Astrocyte (in vitro differentiated cells and primary cell): ENCODE data around the gene USP21. TPM values are rescaled to one million over a fixed set of nuclear protein-coding genes. Genes with fewer than 3 reads are reported as not detected.

Experiments
- DNase-seq: peaks from one replicate; pipeline ENCODE4 v3.0.0-alpha.2; 2010; ENCODE audit warnings: low read depth
- FAIRE-seq: peaks from 2 replicates; lab custom pipeline; 2011; peaks lifted over from hg19 to GRCh38; lab: Jason Lieb, UNC
- H2AFZ ChIP-seq: 2 replicates; pipeline ENCODE4 v1.6.0; 2012; ENCODE audit warnings: low read depth, low read length, inconsistent platforms
- H3K27ac ChIP-seq: 2 replicates; pipeline ENCODE4 v1.5.1; 2011; ENCODE audit warnings: low read depth, low read length, inconsistent platforms
- H3K27me3 ChIP-seq: 2 replicates; pipeline ENCODE4 v1.6.0; 2011; ENCODE audit warnings: low read length, inconsistent platforms; ENCODE audit not compliant: insufficient read depth
- H3K36me3 ChIP-seq: 2 replicates; pipeline ENCODE4 v1.5.1; 2011; ENCODE audit warnings: low read length, inconsistent platforms; ENCODE audit not compliant: insufficient read depth
- H3K4me1 ChIP-seq: 2 replicates; pipeline ENCODE4 v1.5.1; 2011; ENCODE audit warnings: low read length, inconsistent platforms; ENCODE audit not compliant: insufficient read depth
- H3K4me2 ChIP-seq: 2 replicates; pipeline ENCODE4 v1.6.0; 2012; ENCODE audit warnings: low read length, inconsistent platforms
- H3K4me3 ChIP-seq: 2 replicates; pipeline ENCODE4 v1.5.1; 2011; ENCODE audit warnings: low read depth, mild to moderate bottlenecking, low read length, inconsistent platforms; ENCODE audit not compliant: insufficient read depth
- H3K79me2 ChIP-seq: 2 replicates; pipeline ENCODE4 v1.6.0; 2012; ENCODE audit warnings: mild to moderate bottlenecking, low read length, inconsistent platforms; ENCODE audit not compliant: insufficient read depth
- H3K9ac ChIP-seq: 2 replicates; pipeline ENCODE4 v1.6.0; 2012; ENCODE audit warnings: mild to moderate bottlenecking, low read length, inconsistent platforms
- H3K9me3 ChIP-seq: 2 replicates; pipeline ENCODE4 v1.5.1; 2012; ENCODE audit warnings: low read depth, mild to moderate bottlenecking, low read length, inconsistent platforms; ENCODE audit not compliant: insufficient read depth
- H4K20me1 ChIP-seq: 2 replicates; pipeline ENCODE4 v1.6.0; 2012; ENCODE audit warnings: low read length, inconsistent platforms; ENCODE audit not compliant: insufficient read depth
- H3K27ac Mint-ChIP-seq: one replicate; pipeline ENCODE4 v1.8.0; 2021; ENCODE audit warnings: mild to moderate bottlenecking, mixed read lengths; ENCODE audit not compliant: unreplicated experiment
- H3K27me3 Mint-ChIP-seq: one replicate; pipeline ENCODE4 v1.8.0; 2021; ENCODE audit warnings: low read depth, mixed read lengths; ENCODE audit not compliant: unreplicated experiment
- H3K36me3 Mint-ChIP-seq: one replicate; pipeline ENCODE4 v1.8.0; 2021; ENCODE audit warnings: low read depth, mixed read lengths; ENCODE audit not compliant: unreplicated experiment
- H3K4me1 Mint-ChIP-seq: one replicate; pipeline ENCODE4 v1.8.0; 2021; ENCODE audit warnings: low read depth, mixed read lengths; ENCODE audit not compliant: unreplicated experiment
- H3K4me3 Mint-ChIP-seq: one replicate; pipeline ENCODE4 v1.8.0; 2021; ENCODE audit warnings: mild to moderate bottlenecking, moderate library complexity, mixed read lengths; ENCODE audit not compliant: unreplicated experiment
- H3K9me3 Mint-ChIP-seq: one replicate; pipeline ENCODE4 v1.8.0; 2021; ENCODE audit warnings: mild to moderate bottlenecking, mixed read lengths; ENCODE audit not compliant: unreplicated experiment
- CTCF ChIP-seq: IDR thresholded peaks from 2 replicates; pipeline ENCODE4 v1.5.1; 2011; ENCODE audit warnings: low read depth, mild to moderate bottlenecking, inconsistent platforms, low read length, moderate library complexity; ENCODE audit not compliant: insufficient read depth
- EZH2 ChIP-seq: IDR thresholded peaks from 2 replicates; pipeline ENCODE4 v1.6.1; 2012; ENCODE audit warnings: mild to moderate bottlenecking, low read length, inconsistent platforms; ENCODE audit not compliant: insufficient read depth
- total RNA-seq: library from RNA; stranded (reverse); gene quantifications from 2 replicates; pipeline ENCODE4 v1.2.1, GENCODE V29; 2021

The USP21 gene
- total RNA-seq, 1 donor from 2014 or later, result 14.4 TPM

GRCh38 chr1:161130266-161130665 is 29.0 kb upstream of the USP21 start:
- no peak for TF ChIP-seq CTCF
- no peak for TF ChIP-seq EZH2
- Histone ChIP-seq H3K27ac (no peak overlapping the region), H4K20me1 (peaks cover 59% of the 10 kb centered on the region), H3K79me2 (peaks cover 83% of the 10 kb centered on the region), H3K4me1 (peaks cover 5% of the 10 kb centered on the region), H3K36me3 (peaks cover 30% of the 10 kb centered on the region), H3K4me3 (no peak overlapping the region), H3K27me3 (no peaks in the 10 kb centered on the region), H3K9me3 (no peaks in the 10 kb centered on the region), H3K9ac (no peak overlapping the region), H2AFZ (no peak overlapping the region), H3K4me2 (peak overlapping the region; percentile 100)
- Mint-ChIP-seq H3K9me3 (no peaks in the 10 kb centered on the region), H3K36me3 (peaks cover 25% of the 10 kb centered on the region), H3K27ac (peak overlapping the region; percentile 22), H3K4me1 (peaks cover 28% of the 10 kb centered on the region), H3K27me3 (no peaks in the 10 kb centered on the region), H3K4me3 (no peak overlapping the region)
- FAIRE-seq (no peak), DNase-seq (no peak)

GRCh38 chr1:161131523-161132409 is 27.5 kb upstream of the USP21 start:
- Histone ChIP-seq H2AFZ (peak overlapping the region; percentile 56), H4K20me1 (peaks cover 52% of the 10 kb centered on the region), H3K27ac (peak overlapping the region; percentile 91), H3K9ac (peak overlapping the region; percentile 94), H3K27me3 (no peaks in the 10 kb centered on the region), H3K36me3 (peaks cover 23% of the 10 kb centered on the region), H3K4me1 (peaks cover 5% of the 10 kb centered on the region), H3K79me2 (peaks cover 76% of the 10 kb centered on the region), H3K9me3 (no peaks in the 10 kb centered on the region), H3K4me2 (peak overlapping the region; percentile 100), H3K4me3 (peak overlapping the region; percentile 93)
- Mint-ChIP-seq H3K27me3 (no peaks in the 10 kb centered on the region), H3K27ac (peak overlapping the region; percentile 77), H3K4me1 (peaks cover 25% of the 10 kb centered on the region), H3K9me3 (no peaks in the 10 kb centered on the region), H3K36me3 (peaks cover 21% of the 10 kb centered on the region), H3K4me3 (no peak overlapping the region)
- FAIRE-seq, result no peak
- TF ChIP-seq EZH2 (no peak), CTCF (no peak)
- DNase-seq, result peak; percentile 25
